Neural cell (in vitro differentiated cells): ENCODE results near the gene STAT2. TPM values are rescaled to one million over a fixed set of nuclear protein-coding genes. Genes with fewer than 3 reads are reported as not detected.

Experiments
- H2AFZ ChIP-seq: fragments of 200-600, 300-800 bp; sonication (generic), shearing (Covaris generic); 2 replicates; pipeline ENCODE4 v1.6.0; 2014; ENCODE audit warnings: low read depth, mild to moderate bottlenecking, antibody characterized with exemption, low read length, moderate library complexity
- H3F3A ChIP-seq: fragments of 200-600 bp; shearing (Covaris generic); 2 replicates; pipeline ENCODE4 v1.6.1; 2016; ENCODE audit warnings: mild to moderate bottlenecking, moderate library complexity, mixed read lengths, antibody characterized with exemption, low read length; ENCODE audit not compliant: insufficient read depth, poor library complexity, severe bottlenecking
- H3K27ac ChIP-seq: fragments of 200-600, 300-800 bp; sonication (generic), shearing (Covaris generic); 2 replicates; pipeline ENCODE4 v1.5.1; 2014; ENCODE audit warnings: mild to moderate bottlenecking, low read length, moderate library complexity
- H3K27me3 ChIP-seq: fragments of 300-800, 200-600 bp; sonication (generic), shearing (Covaris generic); 2 replicates; pipeline ENCODE4 v1.6.0; 2014; ENCODE audit warnings: mild to moderate bottlenecking, low read depth, low read length, moderate library complexity; ENCODE audit not compliant: insufficient read depth
- H3K36me3 ChIP-seq: fragments of 300-800, 200-600 bp; sonication (generic), shearing (Covaris generic); 2 replicates; pipeline ENCODE4 v1.5.1; 2014; ENCODE audit warnings: mild to moderate bottlenecking, antibody characterized with exemption, low read length, moderate library complexity; ENCODE audit not compliant: insufficient read depth
- H3K4me2 ChIP-seq: fragments of 300-800, 200-600 bp; sonication (generic), shearing (Covaris generic); 2 replicates; pipeline ENCODE4 v1.6.0; 2014; ENCODE audit warnings: mild to moderate bottlenecking, low read length
- H3K4me3 ChIP-seq: fragments of 300-800, 200-600 bp; sonication (generic), shearing (Covaris generic); 2 replicates; pipeline ENCODE4 v1.5.1; 2014; ENCODE audit warnings: mild to moderate bottlenecking, low read length, moderate library complexity
- H3K79me2 ChIP-seq: fragments of 200-600 bp; shearing (Covaris generic); replicated peaks from 2 replicates; pipeline ENCODE4 v1.6.0; 2014; ENCODE audit warnings: mild to moderate bottlenecking, low read length, moderate library complexity; ENCODE audit not compliant: insufficient read depth
- H3K9ac ChIP-seq: fragments of 300-800, 200-600 bp; sonication (generic), shearing (Covaris generic); 2 replicates; pipeline ENCODE4 v1.6.1; 2016; ENCODE audit warnings: mild to moderate bottlenecking, low read length, mixed read lengths
- H3K9me2 ChIP-seq: fragments of 200-600 bp; shearing (Covaris generic); 2 replicates; pipeline ENCODE4 v1.6.1; 2016; ENCODE audit warnings: mild to moderate bottlenecking, low read length, mixed read lengths; ENCODE audit not compliant: insufficient read depth
- H3K9me3 ChIP-seq: fragments of 200-600, 300-800 bp; sonication (generic), shearing (Covaris generic); 2 replicates; pipeline ENCODE4 v1.6.1; 2016; ENCODE audit warnings: mild to moderate bottlenecking, mixed run types, low read length, moderate library complexity, mixed read lengths
- H4K20me1 ChIP-seq: fragments of 200-600 bp; shearing (Covaris generic); 2 replicates; pipeline ENCODE4 v1.6.1; 2016; ENCODE audit warnings: mild to moderate bottlenecking, mixed run types; ENCODE audit not compliant: insufficient read depth
- CTCF ChIP-seq: fragments of 450-650 bp; IDR thresholded peaks from 2 replicates; pipeline ENCODE4 v1.5.1; 2014; ENCODE audit warnings: antibody characterized with exemption, mild to moderate bottlenecking, moderate library complexity; ENCODE audit not compliant: poor library complexity, severe bottlenecking
- EP300 ChIP-seq: fragments of 450-650 bp; conservative IDR thresholded peaks from 2 replicates; pipeline ENCODE4 v1.6.1; 2014; ENCODE audit warnings: antibody characterized with exemption, mild to moderate bottlenecking, moderate library complexity; ENCODE audit not compliant: poor library complexity, severe bottlenecking
- EZH2 ChIP-seq: fragments of 200-600, 300-800 bp; shearing (Covaris generic), sonication (generic); IDR thresholded peaks from 2 replicates; pipeline ENCODE4 v1.6.1; 2014; ENCODE audit warnings: antibody characterized with exemption, low read length, borderline replicate concordance, mild to moderate bottlenecking; ENCODE audit not compliant: insufficient read depth, poor library complexity, severe bottlenecking
- MXI1 ChIP-seq: fragments of 450-650 bp; conservative IDR thresholded peaks from 2 replicates; pipeline ENCODE4 v1.6.1; 2014; ENCODE audit warnings: antibody characterized with exemption, mild to moderate bottlenecking; ENCODE audit not compliant: poor library complexity, severe bottlenecking
- POLR2AphosphoS5 ChIP-seq: IDR thresholded peaks from 2 replicates; pipeline ENCODE4 v1.6.1; 2012
- RAD21 ChIP-seq: fragments of 450-650 bp; conservative IDR thresholded peaks from 2 replicates; pipeline ENCODE4 v1.6.1; 2014; ENCODE audit warnings: antibody characterized with exemption, mild to moderate bottlenecking, moderate library complexity
- REST ChIP-seq: IDR thresholded peaks from 2 replicates; pipeline ENCODE4 v1.6.1; 2012; ENCODE audit warnings: borderline replicate concordance
- SMC3 ChIP-seq: fragments of 450-650 bp; conservative IDR thresholded peaks from 2 replicates; pipeline ENCODE4 v1.6.1; 2014; ENCODE audit warnings: antibody characterized with exemption, mild to moderate bottlenecking, moderate library complexity; ENCODE audit not compliant: poor library complexity
- TAF1 ChIP-seq: IDR thresholded peaks from 2 replicates; pipeline ENCODE4 v1.6.1; 2012; ENCODE audit warnings: low read depth
- polyA plus RNA-seq: library from polyadenylated mRNA; depleted of rRNA; stranded (reverse); fragments of >200 nt; gene quantifications from 2 replicates; pipeline ENCODE4 v1.2.3, GENCODE V29; 2014

STAT2 gene
- polyA plus RNA-seq, 1 donor from 2014 or later = 88.2 TPM

GRCh38 chr12:56375598-56376434 is 15.9 kb upstream of the STAT2 start:
- Histone ChIP-seq H2AFZ (no peak overlapping the region), H4K20me1 (no peaks in the 10 kb centered on the region), H3K9me3 (peaks cover 3% of the 10 kb centered on the region), H3K27ac (no peak overlapping the region), H3F3A (no peaks in the 10 kb centered on the region), H3K36me3 (no peaks in the 10 kb centered on the region), H3K79me2 (no peaks in the 10 kb centered on the region), H3K4me2 (no peak overlapping the region), H3K4me3 (no peak overlapping the region), H3K9ac (no peak overlapping the region), H3K27me3 (no peaks in the 10 kb centered on the region), H3K9me2 (no peaks in the 10 kb centered on the region)
- TF ChIP-seq SMC3 (no peak), REST (no peak), TAF1 (no peak), CTCF (no peak), EP300 (no peak), EZH2 (no peak), POLR2AphosphoS5 (no peak), RAD21 (no peak), MXI1 (no peak)

- H3K27ac ChIP-seq = no peak overlapping the region
- TF ChIP-seq POLR2AphosphoS5 = no peak
- no peak overlapping the region for H3K4me2 ChIP-seq
- H3K27me3 ChIP-seq = no peaks in the 10 kb centered on the region
- no peak overlapping the region for H3K9ac ChIP-seq
- H3K36me3 ChIP-seq = no peaks in the 10 kb centered on the region
- H3K9me2 ChIP-seq = no peaks in the 10 kb centered on the region
- H3K4me3 ChIP-seq = no peak overlapping the region
- no peaks in the 10 kb centered on the region for H3F3A ChIP-seq
- H2AFZ ChIP-seq = no peak overlapping the region
- peaks cover 3% of the 10 kb centered on the region for H3K9me3 ChIP-seq
- H4K20me1 ChIP-seq = no peaks in the 10 kb centered on the region
- H3K79me2 ChIP-seq = no peaks in the 10 kb centered on the region
These were observed 15.1 kb upstream of the STAT2 start for GRCh38 chr12:56374726-56375597.
